ENCODE results near the gene SMAD5.
A peak's percentile ranks its signal among the peaks of the same experiment; 100 is the strongest.

SMAD5 gene

DNA sequence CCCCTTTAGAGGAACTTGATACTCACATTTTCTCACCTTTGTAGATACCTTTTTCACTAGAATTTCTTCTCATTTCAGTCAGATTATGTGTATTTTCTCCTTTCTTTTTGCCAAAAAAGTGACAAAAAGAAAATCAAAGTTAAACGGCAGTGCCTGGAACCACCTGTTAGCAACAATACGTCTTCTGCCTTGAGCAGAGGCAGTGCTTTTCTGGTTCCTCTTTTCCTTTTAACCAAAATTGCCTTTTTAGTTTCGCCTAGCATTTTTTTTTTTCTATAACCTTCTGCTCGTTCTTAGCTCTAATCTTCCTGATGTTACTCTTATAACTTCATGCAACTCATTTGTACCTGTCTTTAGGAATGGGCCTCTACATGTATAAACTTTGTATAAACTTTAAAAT is 34.3 kb downstream of the SMAD5 start:
- TF ChIP-seq, protein P1, sequence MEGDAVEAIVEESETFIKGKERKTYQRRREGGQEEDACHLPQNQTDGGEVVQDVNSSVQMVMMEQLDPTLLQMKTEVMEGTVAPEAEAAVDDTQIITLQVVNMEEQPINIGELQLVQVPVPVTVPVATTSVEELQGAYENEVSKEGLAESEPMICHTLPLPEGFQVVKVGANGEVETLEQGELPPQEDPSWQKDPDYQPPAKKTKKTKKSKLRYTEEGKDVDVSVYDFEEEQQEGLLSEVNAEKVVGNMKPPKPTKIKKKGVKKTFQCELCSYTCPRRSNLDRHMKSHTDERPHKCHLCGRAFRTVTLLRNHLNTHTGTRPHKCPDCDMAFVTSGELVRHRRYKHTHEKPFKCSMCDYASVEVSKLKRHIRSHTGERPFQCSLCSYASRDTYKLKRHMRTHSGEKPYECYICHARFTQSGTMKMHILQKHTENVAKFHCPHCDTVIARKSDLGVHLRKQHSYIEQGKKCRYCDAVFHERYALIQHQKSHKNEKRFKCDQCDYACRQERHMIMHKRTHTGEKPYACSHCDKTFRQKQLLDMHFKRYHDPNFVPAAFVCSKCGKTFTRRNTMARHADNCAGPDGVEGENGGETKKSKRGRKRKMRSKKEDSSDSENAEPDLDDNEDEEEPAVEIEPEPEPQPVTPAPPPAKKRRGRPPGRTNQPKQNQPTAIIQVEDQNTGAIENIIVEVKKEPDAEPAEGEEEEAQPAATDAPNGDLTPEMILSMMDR (IDR thresholded peaks at IDR 0.05), result no peak
- Histone ChIP-seq H2AFZ (no peak overlapping the region), H3K79me2 (peaks cover 5% of the 10 kb centered on the region), H3K4me2 (ENCODE audit: low read length) (no peak overlapping the region), H3K4me3 (ENCODE audit: low read depth, low read length) (no peak overlapping the region), H3K4me1 (no peaks in the 10 kb centered on the region), H3K36me3 (ENCODE audit: control insufficient read depth, insufficient read depth, low read length) (no peaks in the 10 kb centered on the region), H3K27ac (no peak overlapping the region), H3K9ac (no peak overlapping the region), H3K9me3 (ENCODE audit: control insufficient read depth, low read length) (no peaks in the 10 kb centered on the region), H3K27me3 (ENCODE audit: control insufficient read depth, insufficient read depth, low read length) (no peaks in the 10 kb centered on the region)

DNA sequence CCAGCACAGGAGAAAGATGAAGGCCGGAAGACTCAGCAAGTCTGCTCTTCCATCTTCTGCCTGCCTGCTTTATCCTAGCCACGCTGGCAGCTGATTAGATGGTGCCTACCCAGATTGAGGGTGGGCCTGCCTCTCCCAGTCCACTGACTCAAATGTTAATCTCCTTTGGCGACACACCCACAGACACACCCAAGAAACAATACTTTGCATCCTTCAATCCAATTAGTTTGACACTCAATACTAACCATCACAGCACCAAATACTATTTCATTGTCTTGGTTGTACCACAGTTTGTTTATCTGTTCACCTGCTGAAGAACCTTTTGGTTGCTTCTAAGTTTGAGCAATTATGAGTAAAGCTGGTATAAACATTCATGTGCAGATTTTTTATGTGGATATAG is 36.6 kb downstream of the SMAD5 start:
- H3K9ac ChIP-seq, result no peak overlapping the region
- H3K4me3 ChIP-seq (ENCODE audit: low read depth, low read length), result no peak overlapping the region
- H3K27ac ChIP-seq, result no peak overlapping the region
- H3K4me2 ChIP-seq (ENCODE audit: low read length), result no peak overlapping the region
- no peaks in the 10 kb centered on the region for H3K9me3 ChIP-seq (ENCODE audit: control insufficient read depth, low read length)
- H3K36me3 ChIP-seq (ENCODE audit: control insufficient read depth, insufficient read depth, low read length), result no peaks in the 10 kb centered on the region
- no peaks in the 10 kb centered on the region for H3K27me3 ChIP-seq (ENCODE audit: control insufficient read depth, insufficient read depth, low read length)
- no peak overlapping the region for H2AFZ ChIP-seq
- no peaks in the 10 kb centered on the region for H3K4me1 ChIP-seq
- peaks cover 4% of the 10 kb centered on the region for H3K79me2 ChIP-seq
- TF ChIP-seq, protein P1 (IDR thresholded peaks at IDR 0.05), result no peak

DNA sequence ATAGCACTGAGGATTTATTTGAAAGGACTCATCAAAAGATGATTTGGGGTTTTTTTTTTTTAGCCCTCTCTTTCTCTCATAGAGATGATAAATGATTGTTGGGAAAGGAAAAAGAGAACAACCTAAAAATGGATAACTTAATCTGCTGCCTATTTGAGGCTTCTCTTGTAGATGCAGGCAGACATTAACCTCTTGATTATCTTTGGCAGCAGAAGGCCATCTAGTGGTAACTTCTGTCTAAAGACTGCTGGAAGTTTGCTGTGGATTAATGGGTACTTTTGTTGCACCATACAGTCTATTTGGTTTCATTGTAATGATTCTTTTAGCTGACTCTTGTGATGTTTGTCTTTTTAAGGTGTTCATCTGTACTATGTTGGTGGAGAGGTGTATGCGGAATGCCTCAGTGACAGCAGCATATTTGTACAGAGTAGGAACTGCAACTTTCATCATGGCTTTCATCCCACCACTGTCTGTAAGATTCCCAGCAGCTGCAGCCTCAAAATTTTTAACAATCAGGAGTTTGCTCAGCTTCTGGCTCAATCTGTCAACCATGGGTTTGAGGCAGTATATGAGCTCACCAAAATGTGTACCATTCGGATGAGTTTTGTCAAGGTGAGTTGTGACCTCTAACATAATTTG is 41.5 kb downstream of the SMAD5 start:
- Histone ChIP-seq H3K9me3 (ENCODE audit: control insufficient read depth, low read length) (no peaks in the 10 kb centered on the region), H2AFZ (no peak overlapping the region), H3K79me2 (peaks cover 3% of the 10 kb centered on the region), H3K9ac (no peak overlapping the region), H3K27ac (no peak overlapping the region), H3K4me1 (no peaks in the 10 kb centered on the region), H3K27me3 (ENCODE audit: control insufficient read depth, insufficient read depth, low read length) (no peaks in the 10 kb centered on the region), H3K4me2 (ENCODE audit: low read length) (no peak overlapping the region), H3K36me3 (ENCODE audit: control insufficient read depth, insufficient read depth, low read length) (no peaks in the 10 kb centered on the region), H3K4me3 (ENCODE audit: low read depth, low read length) (no peak overlapping the region)
- TF ChIP-seq, protein P1 (IDR thresholded peaks at IDR 0.05), result peak; percentile 71

DNA sequence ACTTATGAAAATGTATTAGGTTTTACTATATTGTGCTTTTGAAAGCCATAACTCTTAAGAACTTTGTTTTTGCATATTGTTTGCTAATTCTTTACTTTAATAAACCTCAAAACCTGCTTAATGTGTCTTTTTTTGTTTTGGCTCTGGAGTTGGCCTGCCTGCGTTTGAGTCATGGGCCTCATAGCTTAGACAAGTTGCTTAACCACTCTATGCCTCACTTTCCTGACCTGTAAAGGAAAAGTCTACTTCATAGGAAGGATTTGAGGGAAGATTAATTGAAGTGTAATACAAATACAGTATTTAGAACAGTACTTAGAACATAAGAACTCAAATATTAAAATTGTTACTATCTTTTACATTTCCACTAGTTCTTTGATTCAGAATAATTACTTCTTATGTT is 50.0 kb downstream of the SMAD5 start:
- H3K36me3 ChIP-seq (ENCODE audit: control insufficient read depth, insufficient read depth, low read length), result no peaks in the 10 kb centered on the region
- no peak overlapping the region for H2AFZ ChIP-seq
- TF ChIP-seq, protein P1 (IDR thresholded peaks at IDR 0.05), result no peak
- H3K9ac ChIP-seq, result no peak overlapping the region
- H3K4me2 ChIP-seq (ENCODE audit: low read length), result no peak overlapping the region
- no peak overlapping the region for H3K27ac ChIP-seq
- H3K27me3 ChIP-seq (ENCODE audit: control insufficient read depth, insufficient read depth, low read length), result no peaks in the 10 kb centered on the region
- no peaks in the 10 kb centered on the region for H3K4me1 ChIP-seq
- no peaks in the 10 kb centered on the region for H3K79me2 ChIP-seq
- no peak overlapping the region for H3K4me3 ChIP-seq (ENCODE audit: low read depth, low read length)
- no peaks in the 10 kb centered on the region for H3K9me3 ChIP-seq (ENCODE audit: control insufficient read depth, low read length)

DNA sequence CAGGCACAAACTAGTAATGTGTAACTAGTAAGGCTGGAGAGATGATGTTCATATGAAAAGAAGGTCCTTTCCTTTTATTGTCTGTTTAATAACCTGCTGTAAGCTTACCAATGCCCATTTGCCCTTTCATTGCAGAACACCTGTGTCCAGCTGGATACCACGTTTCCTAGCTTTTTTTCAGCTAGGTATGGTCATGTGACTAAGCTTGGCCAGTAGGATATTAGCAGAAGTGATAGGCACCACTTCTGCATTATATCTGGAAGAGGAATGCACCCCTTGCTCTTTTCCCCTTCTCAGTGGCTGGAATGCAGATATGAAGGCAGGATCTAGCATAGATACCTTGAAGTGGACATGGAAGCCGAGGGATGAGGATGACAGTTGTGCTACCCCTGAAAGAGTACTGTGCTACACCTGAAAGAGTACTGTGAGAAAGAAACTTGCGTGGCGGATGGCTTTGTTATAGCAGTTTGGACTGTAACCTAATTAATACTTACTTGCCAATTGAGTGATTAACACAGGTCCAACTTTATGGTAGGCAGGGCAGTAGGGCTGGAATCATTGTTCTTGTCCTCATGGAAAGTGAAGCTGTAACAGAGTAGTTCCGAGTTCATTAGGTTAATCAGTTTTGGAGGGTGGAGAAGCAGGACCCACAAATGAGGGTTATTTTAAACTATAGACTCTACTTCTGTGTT is 53.5 kb downstream of the SMAD5 start:
- TF ChIP-seq, protein P1 (IDR thresholded peaks at IDR 0.05), result no peak
- Histone ChIP-seq H3K9me3 (ENCODE audit: control insufficient read depth, low read length) (no peaks in the 10 kb centered on the region), H3K9ac (no peak overlapping the region), H3K27ac (no peak overlapping the region), H3K36me3 (ENCODE audit: control insufficient read depth, insufficient read depth, low read length) (no peaks in the 10 kb centered on the region), H3K4me1 (no peaks in the 10 kb centered on the region), H3K4me3 (ENCODE audit: low read depth, low read length) (no peak overlapping the region), H3K27me3 (ENCODE audit: control insufficient read depth, insufficient read depth, low read length) (no peaks in the 10 kb centered on the region), H2AFZ (no peak overlapping the region), H3K79me2 (no peaks in the 10 kb centered on the region), H3K4me2 (ENCODE audit: low read length) (no peak overlapping the region)

All from parathyroid adenoma (tissue), 2 donors.